Ureter (tissue), 1 donor: Measurements from ENCODE around the gene EFEMP2. TPM values are rescaled to one million over a fixed set of nuclear protein-coding genes. Genes with fewer than 3 reads are reported as not detected.

Source experiments
- DNase-seq: peaks from one replicate; pipeline ENCODE4 v3.0.0-alpha.2; 2020; ENCODE audit warnings: low spot score
- total RNA-seq: library from RNA; stranded (reverse); gene quantifications from one replicate; pipeline ENCODE4 v1.2.4, GENCODE V29; 2023
- donor health status: DM: yes; HTN: yes; CAD: no.

EFEMP2 gene
- 60.0 TPM for total RNA-seq

- no peak for DNase-seq
These were observed at the start of gene EFEMP2 for GRCh38 chr11:65872586-65873317. TSS of gene EFEMP2 (minus strand) at chr11:65872800. CDS start at chr11:65872354, 446 bp downstream.

- DNase-seq: no peak
These were observed 49.3 kb upstream of the EFEMP2 start for GRCh38 chr11:65921876-65922275.

GRCh38 chr11:65921033-65921555 is 48.5 kb upstream of the EFEMP2 start:
- DNase-seq: no peak

DNA sequence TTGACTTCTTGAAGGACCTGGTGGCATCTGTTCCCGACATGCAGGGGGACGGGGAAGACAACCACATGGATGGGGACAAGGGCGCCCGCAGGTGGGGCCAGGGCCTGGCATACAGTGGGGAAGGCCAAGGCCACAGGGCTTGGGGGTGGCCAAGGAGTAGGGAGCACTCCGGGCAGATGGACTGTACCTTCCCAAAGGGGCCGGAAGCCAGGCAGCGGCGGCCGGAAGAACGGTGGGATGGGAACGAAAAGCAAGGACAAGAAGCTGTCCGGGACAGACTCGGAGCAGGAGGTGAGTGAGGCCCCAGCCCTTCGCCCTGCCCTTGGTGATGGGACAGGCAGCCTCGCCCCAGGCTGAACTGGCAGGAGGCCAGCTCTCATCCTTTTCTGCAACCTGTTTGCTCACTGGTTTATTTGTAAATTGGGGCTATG is 47.8 kb upstream of the EFEMP2 start:
- DNase-seq: peak; percentile 49

DNA sequence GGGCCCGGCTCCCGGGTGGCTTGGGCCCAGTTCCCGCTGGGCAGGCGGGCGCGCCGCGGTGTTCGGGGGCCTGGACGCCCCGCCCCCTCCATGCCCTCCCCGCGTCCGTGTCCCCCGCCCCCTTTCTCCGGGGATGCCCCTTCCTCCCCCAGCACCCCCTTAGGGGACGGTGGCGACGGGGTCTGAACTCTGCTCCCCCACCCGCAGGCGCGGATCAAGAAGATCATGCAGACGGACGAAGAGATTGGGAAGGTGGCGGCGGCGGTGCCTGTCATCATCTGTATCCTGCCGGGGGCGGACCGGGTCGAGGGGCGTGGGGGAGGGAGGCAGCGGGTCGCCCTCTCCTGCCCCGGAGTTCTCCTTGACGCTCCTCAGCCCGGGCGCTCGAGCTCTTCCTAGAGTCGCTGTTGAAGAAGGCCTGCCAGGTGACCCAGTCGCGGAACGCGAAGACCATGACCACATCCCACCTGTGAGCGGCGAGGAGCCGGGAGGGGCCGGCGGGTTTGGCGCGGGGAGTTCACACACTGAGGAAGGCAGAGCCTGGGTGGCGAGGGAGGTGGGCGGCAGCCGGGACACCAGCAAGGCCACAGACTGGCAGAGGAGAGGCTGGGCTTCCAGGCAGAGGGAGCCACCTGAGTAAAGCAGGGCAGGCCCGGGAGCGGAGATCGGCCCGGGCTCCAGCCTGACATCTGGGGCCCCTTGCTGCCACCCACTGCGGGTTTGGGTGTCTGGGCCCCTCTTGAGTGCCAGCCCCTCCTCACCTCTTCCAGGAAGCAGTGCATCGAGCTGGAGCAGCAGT is 47.2 kb upstream of the EFEMP2 start:
- DNase-seq: peak; percentile 67

GRCh38 chr11:65919141-65919572 is 46.6 kb upstream of the EFEMP2 start, which contains the start of gene DRAP1:
TSS of gene DRAP1 (plus strand) at chr11:65919426. CDS start at chr11:65919502, 76 bp downstream.
- peak; percentile 99 for DNase-seq

GRCh38 chr11:65918211-65919140 is 45.9 kb upstream of the EFEMP2 start, which contains the start of gene C11orf68:
TSS of gene C11orf68 (minus strand) at chr11:65919062. CDS start at chr11:65919031, 31 bp downstream.
- peak; percentile 69 for DNase-seq

- peak; percentile 57 for DNase-seq
These were observed 45.0 kb upstream of the EFEMP2 start for GRCh38 chr11:65917434-65918210.

GRCh38 chr11:65917077-65917433 is 44.5 kb upstream of the EFEMP2 start:
- DNase-seq: no peak

GRCh38 chr11:65916391-65916790 is 43.8 kb upstream of the EFEMP2 start:
- no peak for DNase-seq

DNA sequence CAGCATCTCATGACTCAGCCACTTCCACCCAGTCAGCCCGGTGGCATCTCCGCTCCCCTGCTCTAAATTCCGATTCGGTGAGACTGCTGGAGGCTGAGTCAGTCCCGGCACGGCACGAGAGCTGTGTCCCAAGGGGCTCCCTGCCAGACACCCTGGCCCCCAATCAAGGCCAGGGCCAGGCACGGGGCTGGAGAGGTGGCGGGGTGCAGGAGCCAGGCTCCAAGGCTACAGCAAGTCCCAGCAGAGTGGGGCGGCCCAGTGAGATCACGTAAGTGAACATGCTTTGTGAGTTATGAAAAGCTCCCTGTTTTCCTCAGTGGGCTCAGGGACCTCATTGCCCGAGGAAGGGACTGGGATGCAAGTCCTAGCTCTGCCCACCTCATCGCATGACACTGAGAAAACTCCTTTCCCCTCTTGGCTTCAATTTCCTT is 43.2 kb upstream of the EFEMP2 start:
- peak; percentile 89 for DNase-seq

DNA sequence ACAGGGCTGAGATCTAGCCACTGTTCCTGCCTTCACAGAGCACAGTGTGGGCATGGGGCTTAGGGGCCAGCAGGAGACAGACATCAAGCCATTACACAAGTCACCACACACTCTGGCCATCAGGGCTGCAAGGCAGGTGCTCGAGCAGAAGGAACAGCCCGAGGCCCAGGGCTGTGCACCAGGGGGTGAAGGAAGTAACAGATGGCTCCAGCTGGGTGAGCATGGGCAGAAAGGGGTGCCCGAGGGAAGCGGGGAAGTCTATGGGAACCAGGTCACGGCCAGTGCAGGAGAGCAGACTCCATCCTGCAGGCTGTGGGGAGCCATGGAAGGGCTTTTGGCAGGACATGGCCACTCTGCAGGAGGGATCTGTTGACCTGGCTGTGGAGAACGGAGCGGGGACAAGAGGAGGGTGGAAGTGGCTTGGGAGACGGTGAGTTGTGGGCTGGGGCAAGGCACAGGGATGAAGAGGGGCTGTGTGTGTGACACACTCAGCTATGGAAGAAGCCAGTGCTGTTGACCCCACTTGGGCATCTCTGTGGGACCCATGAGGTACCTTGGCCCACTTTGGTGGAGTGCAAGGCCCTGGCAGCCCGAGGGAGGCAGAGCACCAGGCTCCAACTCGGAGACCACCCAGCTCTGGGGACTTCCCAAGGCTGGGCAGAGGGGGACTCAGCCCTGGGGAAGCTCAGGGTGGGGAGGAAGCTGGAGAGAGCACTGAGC is 42.7 kb upstream of the EFEMP2 start:
- DNase-seq: no peak

GRCh38 chr11:65912845-65913244 is 40.2 kb upstream of the EFEMP2 start:
- DNase-seq: no peak

DNA sequence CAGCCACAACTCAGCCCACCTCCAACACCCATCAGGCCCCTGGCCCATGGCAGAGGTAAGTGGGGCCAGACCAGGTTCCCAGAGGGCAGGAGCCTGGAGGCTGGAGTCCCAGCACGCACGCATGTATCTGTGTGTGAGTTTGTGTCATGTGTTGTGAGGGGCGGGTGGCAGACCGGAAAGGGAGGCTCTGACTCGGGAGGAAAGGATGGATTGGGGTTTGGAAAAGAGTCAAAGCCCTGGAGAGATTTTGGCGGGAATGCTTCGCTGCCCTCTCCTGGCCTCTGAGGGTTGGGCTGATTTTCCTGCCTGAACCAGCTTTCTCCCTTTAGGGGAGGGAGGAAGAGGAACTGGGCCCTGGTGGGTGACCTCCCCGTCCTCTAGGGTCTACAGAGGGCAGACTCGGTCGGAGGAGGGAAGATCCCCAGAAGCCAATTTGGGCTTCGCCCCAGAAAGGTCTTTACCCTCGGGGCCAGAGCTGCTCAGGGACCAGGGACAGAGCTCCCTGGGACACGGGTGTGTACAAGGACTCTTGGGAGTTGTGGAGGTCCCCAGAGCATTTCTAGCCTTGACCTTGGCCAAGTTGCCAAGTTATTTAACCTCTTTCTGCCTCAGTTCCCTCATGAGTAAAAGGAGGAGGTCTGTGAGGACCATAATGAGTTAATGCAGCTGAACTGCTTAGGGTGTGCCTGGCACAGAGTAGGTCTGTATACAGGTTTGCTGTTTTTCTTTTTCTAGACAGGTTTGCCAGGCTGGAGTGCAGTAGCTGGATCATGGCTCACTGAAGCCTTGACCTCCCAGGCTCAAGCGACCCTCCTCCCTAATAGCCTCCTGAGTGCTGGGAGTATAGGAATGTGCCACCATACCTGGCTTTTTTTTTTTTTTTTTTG is 39.3 kb upstream of the EFEMP2 start:
- DNase-seq: peak; percentile 73

DNA sequence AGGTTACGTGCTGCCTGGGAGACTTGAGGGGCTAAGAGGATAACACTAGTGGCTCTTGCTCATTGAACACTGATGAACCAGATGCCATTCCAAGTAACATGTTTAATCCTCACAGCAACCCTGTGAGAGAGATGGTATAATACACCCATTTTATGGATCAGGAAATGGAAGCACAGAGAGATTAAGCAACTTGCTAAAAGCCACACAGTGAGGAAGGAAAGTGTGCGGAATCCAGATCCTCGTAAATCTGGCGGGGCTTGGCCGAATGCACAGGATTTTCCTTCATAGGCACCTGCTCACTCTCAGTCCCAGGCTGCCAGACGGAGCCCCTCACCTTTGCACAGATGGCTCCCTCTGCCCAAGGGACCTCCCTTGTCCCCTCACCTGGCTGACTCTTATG is 35.3 kb upstream of the EFEMP2 start:
- no peak for DNase-seq

DNA sequence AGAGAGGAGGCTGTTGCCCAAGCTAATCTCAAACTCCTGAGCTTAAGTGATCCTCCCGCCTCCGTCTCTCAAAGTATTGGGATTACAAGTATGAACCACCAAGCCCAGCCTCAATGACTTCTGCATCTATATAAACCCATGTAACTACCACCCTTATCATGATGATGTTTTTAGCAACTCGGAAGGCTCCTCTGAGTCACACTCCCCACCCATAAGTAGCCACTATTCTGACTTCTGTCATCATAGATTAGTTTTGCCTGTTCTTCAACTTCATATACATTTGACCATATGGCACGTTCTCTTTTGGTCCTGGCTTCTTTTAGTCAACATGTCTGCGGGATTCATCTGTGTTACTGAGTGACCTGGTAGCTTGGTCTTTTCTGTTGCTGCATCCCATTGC is 34.0 kb upstream of the EFEMP2 start:
- no peak for DNase-seq

DNA sequence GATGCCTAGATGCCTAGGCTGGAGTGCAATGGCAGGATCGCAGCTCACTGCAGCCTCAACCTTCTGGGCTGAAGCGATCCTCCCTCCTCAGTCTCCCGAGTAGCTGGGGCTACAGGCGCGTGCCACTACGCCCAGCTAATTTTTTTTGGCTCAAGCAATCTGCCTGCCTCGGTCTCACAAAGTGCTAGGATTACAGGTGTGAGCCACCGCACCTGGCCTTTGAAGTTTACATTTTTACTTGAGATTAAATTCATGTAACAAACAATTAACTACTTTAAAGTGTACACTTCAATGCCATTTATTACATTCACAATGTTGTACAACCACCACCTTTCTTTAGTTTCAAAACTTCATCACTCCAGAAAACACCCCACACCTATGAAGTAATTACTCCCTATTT is 31.1 kb upstream of the EFEMP2 start:
- no peak for DNase-seq

- DNase-seq: no peak
These were observed 30.5 kb upstream of the EFEMP2 start for GRCh38 chr11:65903068-65903481.

GRCh38 chr11:65900899-65901180 is 28.2 kb upstream of the EFEMP2 start:
- no peak for DNase-seq
